Measurements from ENCODE around the gene KIF3C.

DNA sequence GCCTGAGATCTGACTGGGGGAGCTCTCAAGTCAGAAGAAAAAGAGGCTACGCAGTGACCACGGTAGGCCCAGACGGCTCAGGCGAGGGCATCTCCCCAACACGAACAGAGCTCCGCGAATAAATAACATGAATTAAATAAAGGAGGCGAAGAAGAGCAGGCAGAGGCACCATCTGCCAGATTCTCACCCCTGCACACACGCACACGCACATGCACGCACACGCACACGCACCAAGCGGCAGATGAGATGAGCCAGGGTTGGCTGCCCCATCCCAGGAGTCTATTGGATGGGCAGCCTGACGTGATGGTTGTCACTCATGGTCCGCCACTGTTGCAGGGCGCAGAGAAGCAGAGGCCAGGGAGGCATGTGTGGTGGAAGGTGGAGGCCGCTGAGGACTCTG, 53.6 kb downstream of the KIF3C start:
- TF ChIP-seq, protein P1, sequence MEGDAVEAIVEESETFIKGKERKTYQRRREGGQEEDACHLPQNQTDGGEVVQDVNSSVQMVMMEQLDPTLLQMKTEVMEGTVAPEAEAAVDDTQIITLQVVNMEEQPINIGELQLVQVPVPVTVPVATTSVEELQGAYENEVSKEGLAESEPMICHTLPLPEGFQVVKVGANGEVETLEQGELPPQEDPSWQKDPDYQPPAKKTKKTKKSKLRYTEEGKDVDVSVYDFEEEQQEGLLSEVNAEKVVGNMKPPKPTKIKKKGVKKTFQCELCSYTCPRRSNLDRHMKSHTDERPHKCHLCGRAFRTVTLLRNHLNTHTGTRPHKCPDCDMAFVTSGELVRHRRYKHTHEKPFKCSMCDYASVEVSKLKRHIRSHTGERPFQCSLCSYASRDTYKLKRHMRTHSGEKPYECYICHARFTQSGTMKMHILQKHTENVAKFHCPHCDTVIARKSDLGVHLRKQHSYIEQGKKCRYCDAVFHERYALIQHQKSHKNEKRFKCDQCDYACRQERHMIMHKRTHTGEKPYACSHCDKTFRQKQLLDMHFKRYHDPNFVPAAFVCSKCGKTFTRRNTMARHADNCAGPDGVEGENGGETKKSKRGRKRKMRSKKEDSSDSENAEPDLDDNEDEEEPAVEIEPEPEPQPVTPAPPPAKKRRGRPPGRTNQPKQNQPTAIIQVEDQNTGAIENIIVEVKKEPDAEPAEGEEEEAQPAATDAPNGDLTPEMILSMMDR (IDR thresholded peaks at IDR 0.05): no peak
- TF ChIP-seq POLR2A (IDR thresholded peaks at IDR 0.05): no peak
